OCI-LY3 (cell line): Measurements from ENCODE around the gene DLX5.

Experiments
- H2AFZ ChIP-seq: fragments of 200-600, 300-600 bp; shearing (Covaris generic); 2 replicates; pipeline ENCODE4 v1.6.0; 2014; ENCODE audit warnings: antibody characterized with exemption, low read depth, low read length
- H3K27ac ChIP-seq: fragments of 200-600, 300-600 bp; sonication (generic); 2 replicates; pipeline ENCODE4 v1.5.1; 2014; ENCODE audit warnings: mild to moderate bottlenecking, low read length, moderate library complexity, mixed read lengths
- H3K27me3 ChIP-seq: fragments of 200-600, 300-600 bp; sonication (generic); 2 replicates; pipeline ENCODE4 v1.6.1; 2014; ENCODE audit warnings: low read depth, low read length, mixed read lengths
- H3K36me3 ChIP-seq: fragments of 200-600, 300-600 bp; sonication (generic); replicated peaks from 2 replicates; pipeline ENCODE3; 2014; ENCODE audit warnings: low read depth, low read length, mixed read lengths
- H3K4me1 ChIP-seq: fragments of 300-600, 200-600 bp; sonication (generic); 2 replicates; pipeline ENCODE4 v1.6.1; 2014; ENCODE audit warnings: low read length, mixed read lengths
- H3K4me2 ChIP-seq: fragments of 200-600, 300-600 bp; sonication (generic); 2 replicates; pipeline ENCODE4 v1.6.1; 2014; ENCODE audit warnings: low read length, mixed read lengths
- H3K4me3 ChIP-seq: fragments of 300-600, 200-600 bp; sonication (generic); 2 replicates; pipeline ENCODE4 v1.5.1; 2014; ENCODE audit warnings: antibody characterized with exemption, mild to moderate bottlenecking, low read length, moderate library complexity
- H3K79me2 ChIP-seq: fragments of 300-600, 200-600 bp; shearing (Covaris generic); 2 replicates; pipeline ENCODE4 v1.6.1; 2014; ENCODE audit warnings: mild to moderate bottlenecking, low read length, mixed read lengths
- H3K9ac ChIP-seq: fragments of 300-600, 200-600 bp; shearing (Covaris generic); 2 replicates; pipeline ENCODE4 v1.6.0; 2014; ENCODE audit warnings: mild to moderate bottlenecking, low read length, moderate library complexity
- H3K9me3 ChIP-seq: fragments of 200-600, 300-600 bp; shearing (Covaris generic); 2 replicates; pipeline ENCODE4 v1.6.1; 2014; ENCODE audit warnings: low read length, mixed read lengths; ENCODE audit not compliant: insufficient read depth
- H4K20me1 ChIP-seq: fragments of 200-600, 300-600 bp; sonication (generic); 2 replicates; pipeline ENCODE4 v1.6.1; 2016; ENCODE audit warnings: low read length, mixed read lengths; ENCODE audit not compliant: insufficient read depth
- EZH2phosphoT487 ChIP-seq: fragments of 200-600 bp; shearing (Covaris generic); IDR thresholded peaks from 2 replicates; pipeline ENCODE4 v1.6.1; 2018; ENCODE audit warnings: antibody characterized with exemption, mixed run types, low read depth
- TF ChIP-seq, protein P1 (sequence below): fragments of 200-600, 300-600 bp; sonication (generic); IDR thresholded peaks from 2 replicates; pipeline ENCODE4 v1.5.1; 2014; ENCODE audit warnings: antibody characterized with exemption, low read length, low read depth

DLX5 gene

GRCh38 chr7:96997512-96998032 is 27.1 kb downstream of the DLX5 start:
- TF ChIP-seq, protein P1, sequence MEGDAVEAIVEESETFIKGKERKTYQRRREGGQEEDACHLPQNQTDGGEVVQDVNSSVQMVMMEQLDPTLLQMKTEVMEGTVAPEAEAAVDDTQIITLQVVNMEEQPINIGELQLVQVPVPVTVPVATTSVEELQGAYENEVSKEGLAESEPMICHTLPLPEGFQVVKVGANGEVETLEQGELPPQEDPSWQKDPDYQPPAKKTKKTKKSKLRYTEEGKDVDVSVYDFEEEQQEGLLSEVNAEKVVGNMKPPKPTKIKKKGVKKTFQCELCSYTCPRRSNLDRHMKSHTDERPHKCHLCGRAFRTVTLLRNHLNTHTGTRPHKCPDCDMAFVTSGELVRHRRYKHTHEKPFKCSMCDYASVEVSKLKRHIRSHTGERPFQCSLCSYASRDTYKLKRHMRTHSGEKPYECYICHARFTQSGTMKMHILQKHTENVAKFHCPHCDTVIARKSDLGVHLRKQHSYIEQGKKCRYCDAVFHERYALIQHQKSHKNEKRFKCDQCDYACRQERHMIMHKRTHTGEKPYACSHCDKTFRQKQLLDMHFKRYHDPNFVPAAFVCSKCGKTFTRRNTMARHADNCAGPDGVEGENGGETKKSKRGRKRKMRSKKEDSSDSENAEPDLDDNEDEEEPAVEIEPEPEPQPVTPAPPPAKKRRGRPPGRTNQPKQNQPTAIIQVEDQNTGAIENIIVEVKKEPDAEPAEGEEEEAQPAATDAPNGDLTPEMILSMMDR: no peak
- TF ChIP-seq EZH2phosphoT487: no peak
- peaks cover 4% of the 10 kb centered on the region; the same call in 1 of the 2 replicates for H3K27me3 ChIP-seq

GRCh38 chr7:96996958-96997511 is 27.6 kb downstream of the DLX5 start:
- Histone ChIP-seq H3K9ac (no peak overlapping the region), H3K27ac (no peak overlapping the region), H3K27me3 (peaks cover 4% of the 10 kb centered on the region; the same call in 1 of the 2 replicates), H2AFZ (no peak overlapping the region), H4K20me1 (no peaks in the 10 kb centered on the region), H3K79me2 (no peaks in the 10 kb centered on the region), H3K9me3 (no peaks in the 10 kb centered on the region), H3K36me3 (no peaks in the 10 kb centered on the region), H3K4me2 (no peak overlapping the region), H3K4me3 (no peak overlapping the region), H3K4me1 (no peaks in the 10 kb centered on the region)
- TF ChIP-seq, protein P1: no peak
- TF ChIP-seq EZH2phosphoT487: no peak

More at GRCh38 chr7:96997512-96998032, 27.1 kb downstream of the DLX5 start:
- H3K79me2 ChIP-seq: no peaks in the 10 kb centered on the region
- H3K36me3 ChIP-seq: no peaks in the 10 kb centered on the region
- H3K9me3 ChIP-seq: no peaks in the 10 kb centered on the region
- no peak overlapping the region for H2AFZ ChIP-seq
- no peaks in the 10 kb centered on the region for H3K4me1 ChIP-seq
- no peak overlapping the region for H3K4me3 ChIP-seq
- no peak overlapping the region for H3K4me2 ChIP-seq
- no peak overlapping the region for H3K27ac ChIP-seq
- H3K9ac ChIP-seq: no peak overlapping the region
- no peaks in the 10 kb centered on the region for H4K20me1 ChIP-seq

GRCh38 chr7:96996111-96996957 is 28.3 kb downstream of the DLX5 start:
- TF ChIP-seq, protein P1: no peak
- no peak for TF ChIP-seq EZH2phosphoT487
- Histone ChIP-seq H2AFZ (no peak overlapping the region), H3K27ac (no peak overlapping the region), H3K9me3 (no peaks in the 10 kb centered on the region), H3K4me1 (no peaks in the 10 kb centered on the region), H3K9ac (no peak overlapping the region), H3K79me2 (no peaks in the 10 kb centered on the region), H4K20me1 (no peaks in the 10 kb centered on the region), H3K4me2 (no peak overlapping the region), H3K27me3 (peaks cover 4% of the 10 kb centered on the region; the same call in 1 of the 2 replicates), H3K4me3 (no peak overlapping the region), H3K36me3 (no peaks in the 10 kb centered on the region)

DNA sequence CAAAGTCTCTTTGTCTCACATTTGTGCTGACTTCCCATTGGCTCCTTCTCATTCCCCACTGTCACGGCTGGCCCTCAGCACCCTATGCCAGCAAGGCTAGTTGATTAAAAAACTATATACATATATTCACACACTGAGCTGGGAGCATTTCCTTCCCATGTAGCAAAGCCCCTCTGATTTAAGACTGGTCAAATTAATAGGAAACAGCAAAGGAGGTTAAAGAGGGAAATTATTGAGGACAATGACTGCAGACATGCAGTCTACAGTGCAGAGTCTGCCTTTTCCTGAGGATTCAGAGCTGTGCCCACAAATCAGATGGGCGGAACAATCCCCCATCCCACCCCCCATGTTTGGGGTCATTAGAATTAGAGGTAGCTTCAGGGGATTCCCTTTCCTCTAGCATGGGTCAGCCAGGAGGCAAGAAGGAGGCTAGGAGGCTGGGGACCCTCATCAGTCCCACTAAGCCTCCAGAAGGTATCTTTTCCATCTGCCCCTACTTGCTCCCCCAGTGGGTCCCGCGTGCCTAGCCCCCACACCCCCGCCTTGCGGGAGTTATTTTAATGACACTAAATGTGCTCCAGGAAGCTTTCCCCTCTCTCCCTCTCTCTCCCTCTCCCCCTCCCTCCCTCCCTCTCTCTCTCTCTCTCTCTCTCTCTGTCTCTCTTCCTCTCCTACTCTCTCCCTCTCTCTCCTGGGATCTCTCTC is 29.1 kb downstream of the DLX5 start:
- Histone ChIP-seq H3K27me3 (peaks cover 2% of the 10 kb centered on the region; the same call in 1 of the 2 replicates), H3K4me2 (no peak overlapping the region), H4K20me1 (no peaks in the 10 kb centered on the region), H2AFZ (no peak overlapping the region), H3K9me3 (no peaks in the 10 kb centered on the region), H3K9ac (no peak overlapping the region), H3K4me1 (no peaks in the 10 kb centered on the region), H3K79me2 (no peaks in the 10 kb centered on the region), H3K4me3 (no peak overlapping the region), H3K27ac (no peak overlapping the region), H3K36me3 (no peaks in the 10 kb centered on the region)
- TF ChIP-seq, protein P1: no peak
- TF ChIP-seq EZH2phosphoT487: no peak
